GM21576 (cell line): ENCODE data around the gene HLF.
"Not testable (repeated sequence)": the region's sequence is repeated elsewhere in the genome, so short reads cannot be mapped to it uniquely, and the experiment has no call there.

ENCODE experiments used
- ATAC-seq: cut with Tn5 transposase; IDR thresholded peaks from one replicate; pipeline ENCODE4 v1.9.1; 2021; ENCODE audit warnings: mild to moderate bottlenecking, moderate library complexity; ENCODE audit not compliant: unreplicated experiment

The HLF gene

GRCh38 chr17:55326030-55326429 lies 61.3 kb downstream of the HLF start:
- ATAC-seq, result no peak

- ATAC-seq, result no peak
Measured at GRCh38 chr17:55327225-55328088, 62.7 kb downstream of the HLF start.

GRCh38 chr17:55328514-55328913 lies 63.8 kb downstream of the HLF start:
- not testable (repeated sequence) for ATAC-seq

DNA sequence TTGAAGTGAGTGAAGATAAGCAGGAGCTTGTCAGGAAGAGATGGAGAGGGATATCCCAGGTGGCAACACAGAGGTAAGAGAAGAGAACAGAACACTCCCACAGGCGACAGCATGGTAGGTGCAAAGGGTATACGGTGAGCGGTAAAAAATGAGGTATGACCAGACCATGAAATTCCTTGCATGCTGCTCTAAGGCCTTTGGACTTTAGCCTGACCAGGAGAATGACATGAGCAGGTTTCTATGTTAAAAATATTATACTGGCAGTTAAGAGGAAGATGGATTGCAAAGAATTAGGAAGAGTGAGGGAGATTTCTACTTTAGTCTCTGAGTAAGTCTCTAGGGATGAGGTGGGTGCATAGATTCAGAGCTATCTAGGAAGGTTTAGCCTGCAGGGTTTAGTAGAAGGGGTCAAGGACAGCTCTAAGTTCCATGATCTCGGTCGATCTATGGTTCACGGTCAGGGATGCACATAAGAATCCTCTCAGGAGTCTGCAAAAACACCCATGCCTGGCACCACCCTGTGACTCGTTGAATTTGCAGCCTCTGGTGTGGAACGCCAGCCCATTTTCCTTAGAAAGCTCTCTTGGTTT lies 65.7 kb downstream of the HLF start:
- ATAC-seq, result no peak

GRCh38 chr17:55332296-55333041 lies 67.7 kb downstream of the HLF start:
- no peak for ATAC-seq

DNA sequence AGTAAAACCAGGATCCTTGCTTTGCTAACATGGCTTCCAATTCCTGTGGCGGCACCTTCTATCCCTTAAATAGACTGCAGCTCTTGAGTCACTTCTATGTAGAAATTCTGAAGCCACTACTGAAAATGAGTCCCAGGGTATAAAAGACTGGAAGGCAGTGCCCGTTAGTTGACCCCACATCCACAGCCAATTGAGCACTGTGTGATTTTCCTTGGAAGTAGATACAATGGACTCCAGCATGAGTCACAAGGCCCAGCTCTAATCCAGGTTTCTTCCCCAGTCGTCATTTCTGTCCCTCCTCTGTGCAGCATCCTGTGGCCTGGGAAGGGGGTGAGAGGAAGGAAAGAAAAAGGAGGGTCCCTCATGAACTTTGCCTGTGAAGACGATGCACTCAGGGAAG lies 69.5 kb downstream of the HLF start:
- ATAC-seq, result no peak

GRCh38 chr17:55334881-55335540 lies 70.3 kb downstream of the HLF start:
- ATAC-seq, result no peak

GRCh38 chr17:55335625-55336024 lies 70.9 kb downstream of the HLF start:
- ATAC-seq, result no peak

- ATAC-seq, result no peak
Measured at GRCh38 chr17:55336426-55336825, 71.7 kb downstream of the HLF start.

DNA sequence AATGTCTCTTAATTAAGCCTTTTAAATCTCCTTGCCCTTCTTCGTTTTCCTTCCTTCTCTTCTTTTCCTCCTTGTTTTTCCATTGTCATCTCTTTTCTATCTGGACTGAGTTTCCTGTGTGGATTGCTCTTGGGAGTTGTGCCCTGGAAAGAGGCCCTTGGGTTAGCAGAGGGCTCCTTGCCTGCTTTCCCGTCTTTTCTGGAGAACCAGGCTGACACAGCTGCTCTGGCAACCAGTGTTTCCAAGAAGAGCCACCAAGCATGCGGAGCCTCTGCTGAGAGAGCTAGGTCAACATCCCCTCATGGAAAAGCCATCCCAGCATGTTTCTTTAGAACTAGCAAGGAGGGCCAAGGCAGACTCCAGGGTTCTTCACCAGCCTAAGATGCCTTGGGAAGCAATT lies 75.4 kb downstream of the HLF start:
- ATAC-seq, result no peak

DNA sequence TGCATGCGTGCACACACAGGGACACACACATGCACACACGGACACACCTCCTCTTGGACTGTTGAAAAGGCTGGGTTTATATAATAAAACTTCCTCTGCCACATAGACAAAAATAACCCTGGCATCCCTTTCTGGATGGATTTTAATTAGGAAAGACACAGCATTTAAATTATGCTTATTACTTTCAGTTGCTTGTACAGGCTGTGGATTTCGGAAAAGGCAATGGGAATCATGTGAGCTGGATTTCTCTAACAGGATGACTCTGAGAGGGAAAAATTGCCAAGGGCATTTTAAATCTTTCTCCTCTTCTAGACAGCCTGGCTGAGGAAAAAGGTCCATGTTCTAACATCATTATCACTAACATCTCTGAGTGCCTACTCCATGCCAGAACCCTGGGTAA lies 75.9 kb downstream of the HLF start:
- ATAC-seq, result no peak

DNA sequence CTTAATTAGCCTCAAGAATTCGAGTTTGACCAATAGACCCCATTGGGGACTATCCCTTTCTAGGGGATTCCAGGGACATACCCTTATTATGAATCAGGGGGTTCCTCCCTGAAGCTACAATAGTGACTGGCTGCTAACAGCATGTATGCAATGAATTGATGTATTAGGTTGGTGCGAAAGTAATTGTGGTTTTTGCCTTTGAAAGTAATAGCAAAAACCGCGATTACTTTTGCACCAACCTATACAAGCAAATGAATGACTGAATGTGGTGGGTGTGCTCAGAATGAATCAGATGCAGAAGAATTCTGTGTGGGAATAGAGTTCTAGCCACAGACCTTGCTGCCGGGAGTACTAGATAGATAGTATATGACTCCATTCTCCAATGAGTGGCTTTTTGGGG lies 76.7 kb downstream of the HLF start:
- no peak for ATAC-seq

DNA sequence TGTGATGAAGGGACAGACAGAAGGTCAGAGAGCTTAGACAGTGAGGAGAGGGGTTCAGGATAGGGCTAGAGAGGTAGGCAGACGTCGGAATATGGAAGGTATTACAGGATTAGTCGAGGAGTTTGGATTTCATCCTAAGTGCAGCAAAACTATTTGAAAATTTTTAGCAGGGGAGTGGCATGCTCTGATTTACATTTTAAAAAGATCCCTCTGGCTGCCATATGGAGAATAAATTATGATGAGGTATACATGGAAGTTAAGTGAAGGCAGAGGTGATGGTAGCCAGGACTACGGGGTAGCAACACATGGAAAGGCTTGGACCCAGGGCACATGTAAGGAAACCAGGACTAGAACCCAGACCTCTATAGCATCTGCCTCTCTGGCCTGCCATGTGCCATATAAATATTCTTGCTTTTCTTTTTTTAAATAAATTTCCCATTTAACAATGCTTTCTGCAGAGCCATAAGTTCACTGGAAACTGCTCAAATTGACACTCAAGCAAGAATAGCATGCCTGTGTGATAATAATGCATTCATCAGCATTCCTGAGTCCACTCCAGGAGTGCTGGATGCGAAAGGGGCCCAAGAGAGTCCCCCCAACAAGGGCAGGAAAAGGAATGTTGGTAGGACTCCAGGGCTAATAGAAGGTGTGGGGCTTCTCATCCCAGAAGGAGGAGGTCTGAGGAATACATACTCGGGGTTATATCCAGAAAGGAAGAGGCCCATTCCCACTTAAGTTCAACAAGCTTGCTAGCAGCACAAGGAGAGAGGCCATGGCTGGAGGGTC lies 78.2 kb downstream of the HLF start:
- no peak for ATAC-seq

- ATAC-seq, result no peak
Measured at GRCh38 chr17:55343900-55344513, 79.2 kb downstream of the HLF start.

GRCh38 chr17:55344514-55344997 lies 79.8 kb downstream of the HLF start:
- no peak for ATAC-seq

DNA sequence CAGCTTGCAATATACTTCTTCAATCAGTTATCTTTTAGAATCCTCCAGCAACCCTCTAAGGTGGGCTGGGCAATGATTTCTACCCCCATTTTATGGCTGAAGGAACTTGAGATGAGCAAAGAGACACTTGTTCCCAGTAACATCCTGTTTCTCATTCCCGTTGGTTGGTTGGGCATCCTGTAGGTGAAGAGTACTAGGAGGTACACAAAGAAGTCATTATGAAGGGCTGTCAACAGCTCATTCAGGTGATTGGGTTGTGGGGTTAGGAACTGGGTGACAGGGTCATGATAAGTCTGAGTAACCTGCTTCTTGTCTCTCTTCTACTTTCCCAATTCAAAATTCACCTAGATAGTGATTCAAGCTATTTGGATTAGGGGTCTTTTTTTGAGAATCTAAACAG lies 80.4 kb downstream of the HLF start:
- ATAC-seq, result no peak

- no peak for ATAC-seq
Measured at GRCh38 chr17:55346658-55347057, 81.9 kb downstream of the HLF start.

DNA sequence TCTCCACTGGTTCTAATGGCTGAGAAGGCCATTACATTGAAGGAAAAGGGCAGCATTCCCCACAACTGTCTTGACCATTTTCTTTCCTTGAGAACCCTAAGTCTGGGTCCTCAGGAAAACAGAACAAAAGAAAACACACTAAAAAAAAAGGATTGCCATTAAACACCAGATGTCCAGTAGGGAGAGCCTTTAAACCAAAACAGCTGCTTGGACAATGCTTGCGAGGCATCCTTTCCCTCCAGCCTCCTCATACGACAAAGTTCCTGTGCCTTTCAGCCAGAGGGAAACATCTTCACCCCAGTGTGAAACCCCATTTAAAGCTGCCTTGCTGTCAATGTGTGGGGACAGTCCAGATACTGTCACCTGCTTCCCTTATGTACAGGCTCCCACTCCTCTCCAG lies 82.6 kb downstream of the HLF start:
- no peak for ATAC-seq

DNA sequence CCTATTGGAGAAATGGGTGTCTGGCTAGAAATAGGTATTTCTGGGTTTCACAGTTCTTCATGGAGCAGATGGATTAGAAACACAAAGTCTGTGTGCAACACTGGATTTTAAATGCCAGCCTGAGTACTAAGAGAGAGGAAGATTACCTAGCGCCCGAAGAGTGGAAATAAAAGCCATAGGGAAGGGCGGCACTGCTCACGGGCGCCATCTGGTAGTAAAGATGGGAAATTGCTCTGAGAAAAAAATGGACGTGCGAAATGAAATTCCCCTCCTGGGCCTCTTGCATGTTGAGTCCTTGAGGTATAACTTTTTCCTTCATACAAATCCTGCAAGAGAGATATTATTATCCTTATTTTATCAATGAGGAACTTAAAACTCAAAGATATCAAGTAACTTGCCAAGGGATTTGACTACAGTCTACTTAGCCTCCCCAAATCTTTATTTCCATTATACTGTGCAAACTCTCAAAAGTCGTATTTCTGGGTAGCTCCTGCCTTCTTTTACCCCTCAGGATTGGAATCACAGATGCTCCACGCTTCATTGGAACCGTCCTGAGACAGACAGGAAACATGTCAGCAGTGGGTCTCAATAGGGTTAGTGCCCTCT lies 84.1 kb downstream of the HLF start:
- ATAC-seq, result peak; percentile 60

DNA sequence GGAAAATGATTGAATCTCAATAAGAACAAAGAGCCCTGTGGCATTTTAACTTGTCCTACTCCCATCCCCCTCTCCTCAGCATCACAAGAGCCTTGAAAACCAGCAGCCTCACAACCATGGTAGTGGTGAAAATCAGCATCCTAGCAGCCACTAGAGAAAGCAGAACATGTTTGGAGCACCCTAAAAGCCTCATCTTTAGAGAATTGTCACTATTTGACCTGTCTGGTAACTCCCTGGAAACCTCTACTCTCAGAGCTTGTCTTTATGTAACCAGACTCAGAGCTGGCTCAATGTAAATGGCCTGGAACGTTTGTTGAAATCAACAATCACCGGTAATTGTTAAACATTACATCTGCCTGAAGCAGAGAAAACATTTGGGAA lies 86.1 kb downstream of the HLF start:
- no peak for ATAC-seq
